ENCODE data around the gene CUX1.
"Not testable (repeated sequence)": the region's sequence is repeated elsewhere in the genome, so short reads cannot be mapped to it uniquely, and the experiment has no call there.

The CUX1 gene

GRCh38 chr7:101824440-101824839 lies 7.0 kb downstream of the CUX1 start:
- no peak for DNase-seq

- DNase-seq = no peak
Measured at GRCh38 chr7:101826081-101826835, 8.8 kb downstream of the CUX1 start.

- no peak for DNase-seq
Measured at GRCh38 chr7:101828301-101829020, 11.0 kb downstream of the CUX1 start.

- no peak for DNase-seq
Measured at GRCh38 chr7:101829374-101829773, 11.9 kb downstream of the CUX1 start.

GRCh38 chr7:101829821-101830220 lies 12.4 kb downstream of the CUX1 start:
- no peak for DNase-seq

GRCh38 chr7:101831396-101831795 lies 14.0 kb downstream of the CUX1 start:
- not testable (repeated sequence) for DNase-seq

- DNase-seq = no peak
Measured at GRCh38 chr7:101832205-101832631, 14.8 kb downstream of the CUX1 start.

GRCh38 chr7:101832685-101833375 lies 15.4 kb downstream of the CUX1 start:
- DNase-seq = no peak

- no peak for DNase-seq
Measured at GRCh38 chr7:101833799-101834198, 16.4 kb downstream of the CUX1 start.

- DNase-seq = no peak
Measured at GRCh38 chr7:101835136-101835535, 17.7 kb downstream of the CUX1 start.

- not testable (repeated sequence) for DNase-seq
Measured at GRCh38 chr7:101837433-101837832, 20.0 kb downstream of the CUX1 start.

GRCh38 chr7:101838837-101839483 lies 21.5 kb downstream of the CUX1 start:
- no peak for DNase-seq

- DNase-seq = no peak
Measured at GRCh38 chr7:101841328-101841727, 23.9 kb downstream of the CUX1 start.

- no peak for DNase-seq
Measured at GRCh38 chr7:101843293-101844271, 26.2 kb downstream of the CUX1 start.

GRCh38 chr7:101845974-101846373 lies 28.5 kb downstream of the CUX1 start:
- DNase-seq = no peak

GRCh38 chr7:101846800-101847538 lies 29.5 kb downstream of the CUX1 start:
- no peak for DNase-seq

- DNase-seq = no peak
Measured at GRCh38 chr7:101848208-101848951, 31.0 kb downstream of the CUX1 start.

GRCh38 chr7:101849314-101849713 lies 31.9 kb downstream of the CUX1 start:
- DNase-seq = not testable (repeated sequence)

GRCh38 chr7:101852364-101852763 lies 34.9 kb downstream of the CUX1 start:
- not testable (repeated sequence) for DNase-seq

GRCh38 chr7:101853684-101854083 lies 36.3 kb downstream of the CUX1 start:
- no peak for DNase-seq

All from effector CD4-positive, alpha-beta T cell (primary cell).